Sigmoid colon (tissue), 4 donors: ENCODE results near the gene RAB4B.

ENCODE experiments used
- CTCF ChIP-seq, 4 experiments: fragments of 450-650 bp in 3 of 4; fragments of 200-600 bp in 1 of 4; IDR thresholded peaks; one replicate each; pipeline ENCODE4 v1.5.1; 2016 to 2019; ENCODE audit warnings: antibody characterized with exemption in 4 of 4, mild to moderate bottlenecking in 3 of 4, moderate library complexity in 2 of 4
- EP300 ChIP-seq, 4 donors: sonication (generic); formaldehyde crosslinking; IDR thresholded peaks; one replicate each; pipeline ENCODE4 v1.6.1; 2017; ENCODE audit warnings: antibody characterized with exemption in 4 of 4
- POLR2A ChIP-seq, 2 donors: fragments of 450-650 bp; IDR thresholded peaks; one replicate each; pipeline ENCODE4 v1.6.1; 2016; ENCODE audit warnings: antibody characterized with exemption in 2 of 2, mild to moderate bottlenecking in 2 of 2, moderate library complexity in 2 of 2
- POLR2AphosphoS5 ChIP-seq, 4 donors: sonication (generic); formaldehyde crosslinking; IDR thresholded peaks; one replicate each; pipeline ENCODE4 v1.6.1; 2017; ENCODE audit warnings: antibody characterized with exemption in 4 of 4

GRCh38 chr19:40815223-40815622 is 37.2 kb downstream of the RAB4B start:
- TF ChIP-seq POLR2A (IDR thresholded peaks at IDR 0.05) (no peak), CTCF (IDR thresholded peaks at IDR 0.05) (no peak), EP300 (IDR thresholded peaks at IDR 0.05) (no peak), POLR2AphosphoS5 (IDR thresholded peaks at IDR 0.05) (no peak)
